Thyroid gland (tissue), 4 donors: ENCODE results near the gene NT5DC4.

Experiments
- POLR2A ChIP-seq, 2 donors: fragments of 450-650 bp; IDR thresholded peaks; one replicate each; pipeline ENCODE4 v1.6.1; 2017; ENCODE audit warnings: antibody characterized with exemption in 2 of 2, mild to moderate bottlenecking in 2 of 2, moderate library complexity in 1 of 2
- TF ChIP-seq, protein P1 (sequence below), 6 experiments: fragments of 200-600 bp in 3 of 6; fragments of 450-650 bp in 3 of 6; sonication (generic) in 3 of 6; IDR thresholded peaks; one replicate each; pipeline ENCODE4 v1.5.1; 2016 to 2019; ENCODE audit warnings: antibody characterized with exemption in 6 of 6, mild to moderate bottlenecking in 2 of 6, inconsistent platforms in 1 of 6, moderate library complexity in 1 of 6

DNA sequence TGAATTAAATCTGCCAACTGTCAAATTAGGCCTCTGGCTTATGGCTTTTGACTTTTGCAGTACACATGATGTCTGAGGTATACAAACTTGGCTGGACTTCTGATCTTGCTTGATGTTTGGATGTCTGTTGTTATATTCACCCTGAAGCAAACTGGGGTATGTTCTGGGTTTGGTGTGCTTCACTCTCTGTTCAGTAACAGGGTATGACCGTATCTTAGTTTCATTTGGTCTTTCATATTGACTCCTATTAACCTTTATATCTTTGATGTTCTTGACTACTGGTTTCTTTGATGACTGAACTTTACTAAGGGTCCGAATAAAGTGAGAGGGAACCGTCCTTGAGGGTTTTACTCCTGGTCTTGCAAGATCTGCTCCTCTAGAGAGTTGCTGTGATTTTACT, 35.4 kb downstream of the NT5DC4 start:
- TF ChIP-seq, protein P1, sequence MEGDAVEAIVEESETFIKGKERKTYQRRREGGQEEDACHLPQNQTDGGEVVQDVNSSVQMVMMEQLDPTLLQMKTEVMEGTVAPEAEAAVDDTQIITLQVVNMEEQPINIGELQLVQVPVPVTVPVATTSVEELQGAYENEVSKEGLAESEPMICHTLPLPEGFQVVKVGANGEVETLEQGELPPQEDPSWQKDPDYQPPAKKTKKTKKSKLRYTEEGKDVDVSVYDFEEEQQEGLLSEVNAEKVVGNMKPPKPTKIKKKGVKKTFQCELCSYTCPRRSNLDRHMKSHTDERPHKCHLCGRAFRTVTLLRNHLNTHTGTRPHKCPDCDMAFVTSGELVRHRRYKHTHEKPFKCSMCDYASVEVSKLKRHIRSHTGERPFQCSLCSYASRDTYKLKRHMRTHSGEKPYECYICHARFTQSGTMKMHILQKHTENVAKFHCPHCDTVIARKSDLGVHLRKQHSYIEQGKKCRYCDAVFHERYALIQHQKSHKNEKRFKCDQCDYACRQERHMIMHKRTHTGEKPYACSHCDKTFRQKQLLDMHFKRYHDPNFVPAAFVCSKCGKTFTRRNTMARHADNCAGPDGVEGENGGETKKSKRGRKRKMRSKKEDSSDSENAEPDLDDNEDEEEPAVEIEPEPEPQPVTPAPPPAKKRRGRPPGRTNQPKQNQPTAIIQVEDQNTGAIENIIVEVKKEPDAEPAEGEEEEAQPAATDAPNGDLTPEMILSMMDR (IDR thresholded peaks at IDR 0.05) = no peak
- no peak for TF ChIP-seq POLR2A (IDR thresholded peaks at IDR 0.05)
